IMR-90 (cell line): ENCODE data around the gene MOB2. TPM values are rescaled to one million over a fixed set of nuclear protein-coding genes. Genes with fewer than 3 reads are reported as not detected.

Experiments used
- ATAC-seq: fragments of 200-7000 bp; cut with Tn5 transposase; 2 replicates; pipeline ENCODE4 v1.9.1; 2020; ENCODE audit warnings: low read depth, mild to moderate bottlenecking, moderate library complexity
- BruUV-seq: library from RNA; stranded (reverse); fragments of 400-500 nt; replicated peaks from 2 replicates; lab custom pipeline; 2021; lab: Mats Ljungman, UMichigan
- CTCF ChIA-PET: fragments of 300-600 bp; formaldehyde crosslinking; extraction: SDS; loops from one replicate; lab custom pipeline; 2021; ENCODE audit warnings: antibody characterized with exemption; lab: Yijun Ruan, JAX
- POLR2A ChIA-PET: fragments of 300-600 bp; sonication (Branson Sonifier 250); formaldehyde crosslinking; loops from one replicate; lab custom pipeline; 2022; ENCODE audit warnings: antibody characterized with exemption; ENCODE audit not compliant: unreplicated experiment; lab: Charles Lee
- DNase-seq: peaks from one replicate; pipeline ENCODE4 v3.0.0; 2013
- H2AFZ ChIP-seq: replicated peaks from 2 replicates; pipeline ENCODE3; 2013; ENCODE audit warnings: low read length, mild to moderate bottlenecking; ENCODE audit not compliant: poor library complexity
- H2AK5ac ChIP-seq: 2 replicates; pipeline ENCODE4 v1.6.1; 2013; ENCODE audit warnings: low read depth, low read length, inconsistent platforms
- H2AK9ac ChIP-seq: replicated peaks from 2 replicates; pipeline ENCODE3; 2013; ENCODE audit warnings: mild to moderate bottlenecking, low read depth, low read length, moderate library complexity; ENCODE audit not compliant: poor library complexity
- H2BK120ac ChIP-seq: 2 replicates; pipeline ENCODE4 v1.6.1; 2013; ENCODE audit warnings: low read depth, low read length, inconsistent platforms
- H2BK15ac ChIP-seq: 3 replicates; pipeline ENCODE4 v1.6.1; 2013; ENCODE audit warnings: low read depth, low read length, inconsistent platforms
- H2BK20ac ChIP-seq: 2 replicates; pipeline ENCODE4 v1.6.1; 2013; ENCODE audit warnings: low read depth, mild to moderate bottlenecking, inconsistent platforms, low read length, moderate library complexity
- H2BK5ac ChIP-seq: 2 replicates; pipeline ENCODE4 v1.6.1; 2013; ENCODE audit warnings: mild to moderate bottlenecking, low read depth, low read length, inconsistent platforms; ENCODE audit not compliant: poor library complexity, severe bottlenecking
- H3K14ac ChIP-seq: replicated peaks from 2 replicates; pipeline ENCODE4 v1.6.1; 2013; ENCODE audit warnings: low read depth, low read length, inconsistent platforms
- H3K18ac ChIP-seq: 2 replicates; pipeline ENCODE4 v1.6.1; 2013; ENCODE audit warnings: low read depth, low read length, control low read depth
- H3K23ac ChIP-seq: 2 replicates; pipeline ENCODE4 v1.6.1; 2013; ENCODE audit warnings: low read depth, low read length, inconsistent platforms
- H3K27ac ChIP-seq: 2 replicates; pipeline ENCODE4 v1.5.1; 2013; ENCODE audit warnings: mild to moderate bottlenecking, control low read depth, low read length; ENCODE audit not compliant: insufficient read depth
- H3K27me3 ChIP-seq: 2 replicates; pipeline ENCODE4 v1.6.1; 2013; ENCODE audit warnings: low read length; ENCODE audit not compliant: control insufficient read depth, insufficient read depth
- H3K36me3 ChIP-seq: 2 replicates; pipeline ENCODE4 v1.6.1; 2013; ENCODE audit warnings: low read length, mixed read lengths; ENCODE audit not compliant: control insufficient read depth, insufficient read depth
- H3K4ac ChIP-seq: 2 replicates; pipeline ENCODE4 v1.6.1; 2013; ENCODE audit warnings: low read depth, low read length, inconsistent platforms
- H3K4me1 ChIP-seq: 2 replicates; pipeline ENCODE4 v1.6.1; 2013; ENCODE audit warnings: low read length, mixed read lengths; ENCODE audit not compliant: control insufficient read depth, insufficient read depth
- H3K4me2 ChIP-seq: 2 replicates; pipeline ENCODE4 v1.6.1; 2013; ENCODE audit warnings: low read depth, mild to moderate bottlenecking, control low read depth, low read length, moderate library complexity
- H3K4me3 ChIP-seq: 2 replicates; pipeline ENCODE4 v1.5.1; 2013; ENCODE audit warnings: low read depth, mild to moderate bottlenecking, control low read depth, low read length, moderate library complexity; ENCODE audit not compliant: insufficient read depth
- H3K56ac ChIP-seq: 2 replicates; pipeline ENCODE4 v1.6.1; 2013; ENCODE audit warnings: low read length, inconsistent platforms; ENCODE audit not compliant: insufficient read depth; ENCODE audit errors: extremely low read depth
- H3K79me1 ChIP-seq, 2 experiments: 2 replicates each; pipeline ENCODE4 v1.6.1; 2013; ENCODE audit warnings: low read length in 2 of 2, inconsistent platforms in 1 of 2, low read depth in 1 of 2
- H3K9ac ChIP-seq: 2 replicates; pipeline ENCODE4 v1.6.1; 2013; ENCODE audit warnings: low read depth, low read length, control low read depth
- H3K9me1 ChIP-seq: 2 replicates; pipeline ENCODE4 v1.6.1; 2013; ENCODE audit warnings: low read length, inconsistent platforms; ENCODE audit not compliant: insufficient read depth
- H3K9me3 ChIP-seq: 2 replicates; pipeline ENCODE4 v1.6.1; 2013; ENCODE audit warnings: low read length; ENCODE audit not compliant: control insufficient read depth, insufficient read depth
- H4K20me1 ChIP-seq: 2 replicates; pipeline ENCODE4 v1.6.1; 2013; ENCODE audit warnings: low read length, inconsistent platforms; ENCODE audit not compliant: insufficient read depth
- H4K5ac ChIP-seq: 2 replicates; pipeline ENCODE4 v1.6.1; 2013; ENCODE audit warnings: mild to moderate bottlenecking, low read depth, low read length, control low read depth
- H4K8ac ChIP-seq, 2 experiments: 2 replicates each; pipeline ENCODE4 v1.6.1; 2013; ENCODE audit warnings: low read depth in 2 of 2, low read length in 2 of 2, control low read depth in 1 of 2, inconsistent platforms in 1 of 2
- H4K91ac ChIP-seq: 2 replicates; pipeline ENCODE4 v1.6.1; 2013; ENCODE audit warnings: low read depth, low read length, inconsistent platforms; ENCODE audit not compliant: insufficient read depth
- BHLHE40 ChIP-seq: fragments of 150-350 bp; IDR thresholded peaks from 2 replicates; pipeline ENCODE4 v1.6.1; 2016; ENCODE audit warnings: mild to moderate bottlenecking, low read depth, low read length
- MAFK ChIP-seq: IDR thresholded peaks from 2 replicates; pipeline ENCODE4 v1.6.1; 2012; ENCODE audit warnings: low read depth, low read length, improper control_type of control experiment
- MAZ ChIP-seq: IDR thresholded peaks from 2 replicates; pipeline ENCODE4 v1.6.1; 2012; ENCODE audit warnings: low read depth, mild to moderate bottlenecking, low read length, improper control_type of control experiment, moderate library complexity, borderline replicate concordance
- WGBS, 2 experiments: methylation state at CpG; one replicate each; pipeline versions ENCODE4 v1.1.5 to v1.1.7; 2013; ENCODE audit warnings: missing lambda C conversion rate in 2 of 2; ENCODE audit not compliant: insufficient read length in 1 of 2; ENCODE audit errors: extremely low coverage in 2 of 2; 5-methylcytosine and 5-hydroxymethylcytosine counted together
- dilution Hi-C: fragments of 300-500 bp; cut with HindIII; formaldehyde crosslinking; loops from one replicate; pipeline ENCODE4 v1.14.3; 2018; ENCODE audit warnings: low sequenced_read_pairs; ENCODE audit not compliant: unreplicated experiment
- in situ Hi-C: fragments of 300-500 bp; cut with MboI; formaldehyde crosslinking; loops from 3 replicates; pipeline ENCODE4 v1.14.3; 2019; ENCODE audit warnings: low sequenced_read_pairs, inconsistent platforms, mixed read lengths
- intact Hi-C: fragments of 100-400 bp; cut with micrococcal nuclease; formaldehyde crosslinking; loops from 2 replicates; pipeline ENCODE4 v1.10.0; 2022
- polyA plus RNA-seq, 3 experiments: library from polyadenylated mRNA; depleted of rRNA; stranded (reverse); fragments of >200 nt; gene quantifications; 2 replicates each; pipeline ENCODE4 v1.2.3, GENCODE V29; 2012; ENCODE audit warnings: low replicate concordance in 1 of 3
- total RNA-seq: library from RNA; depleted of rRNA; stranded (reverse); fragments of >200 nt; gene quantifications from 2 replicates; pipeline ENCODE4 v1.2.3, GENCODE V29; 2012
- TF ChIP-seq, protein P1 (sequence below): fragments of 150-350 bp; IDR thresholded peaks from 2 replicates; pipeline ENCODE4 v1.6.1; 2017; ENCODE audit warnings: mild to moderate bottlenecking, antibody characterized with exemption, low read length, low read depth
- TF ChIP-seq, protein P2 (sequence below): conservative IDR thresholded peaks from 2 replicates; pipeline ENCODE4 v1.5.1; 2012; ENCODE audit warnings: mild to moderate bottlenecking, low read depth, low read length, improper control_type of control experiment

Gene MOB2
- total and polyA plus RNA-seq, 2 of the 4 experiments (the other 2 are of a cell fraction), result 23.7 to 36.2 TPM

DNA sequence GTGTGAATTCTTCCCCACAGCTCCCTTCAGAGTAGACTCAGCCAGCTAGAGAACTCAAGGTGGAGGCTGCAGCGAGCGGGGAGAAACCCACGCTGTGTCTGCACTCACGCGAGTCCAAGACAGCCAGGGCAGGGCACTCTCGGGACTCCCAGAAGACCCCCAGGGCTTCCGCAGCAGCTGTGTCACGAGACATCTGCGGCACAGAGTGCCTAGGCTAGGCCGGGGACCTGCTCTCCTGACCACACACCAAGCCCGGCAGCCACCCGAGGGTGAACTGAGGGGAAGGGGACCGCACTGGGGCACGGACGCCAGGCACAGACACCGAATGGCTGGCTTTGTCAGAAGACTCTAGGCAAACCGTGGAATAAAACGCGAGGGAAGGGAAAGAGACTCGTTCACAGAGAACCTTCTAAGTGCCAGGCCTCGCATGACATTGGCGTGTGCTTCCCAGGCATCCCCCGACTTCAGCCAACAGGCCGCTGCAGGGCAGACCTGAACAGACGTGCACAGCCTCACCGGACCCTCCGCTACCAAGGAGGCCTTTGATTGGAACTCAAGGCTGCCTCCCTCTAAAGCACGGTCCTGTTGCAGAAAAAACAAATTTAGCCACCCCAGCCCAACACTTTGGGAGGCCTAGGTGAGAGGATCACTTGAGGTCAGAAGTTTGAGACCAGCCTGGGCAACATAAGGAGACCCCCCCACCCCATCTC lies 18.2 kb upstream of the MOB2 start:
- DNase-seq, result no peak
- no peak for TF ChIP-seq MAZ
- TF ChIP-seq, protein P1, sequence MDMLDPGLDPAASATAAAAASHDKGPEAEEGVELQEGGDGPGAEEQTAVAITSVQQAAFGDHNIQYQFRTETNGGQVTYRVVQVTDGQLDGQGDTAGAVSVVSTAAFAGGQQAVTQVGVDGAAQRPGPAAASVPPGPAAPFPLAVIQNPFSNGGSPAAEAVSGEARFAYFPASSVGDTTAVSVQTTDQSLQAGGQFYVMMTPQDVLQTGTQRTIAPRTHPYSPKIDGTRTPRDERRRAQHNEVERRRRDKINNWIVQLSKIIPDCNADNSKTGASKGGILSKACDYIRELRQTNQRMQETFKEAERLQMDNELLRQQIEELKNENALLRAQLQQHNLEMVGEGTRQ, result no peak
- TF ChIP-seq, protein P2, sequence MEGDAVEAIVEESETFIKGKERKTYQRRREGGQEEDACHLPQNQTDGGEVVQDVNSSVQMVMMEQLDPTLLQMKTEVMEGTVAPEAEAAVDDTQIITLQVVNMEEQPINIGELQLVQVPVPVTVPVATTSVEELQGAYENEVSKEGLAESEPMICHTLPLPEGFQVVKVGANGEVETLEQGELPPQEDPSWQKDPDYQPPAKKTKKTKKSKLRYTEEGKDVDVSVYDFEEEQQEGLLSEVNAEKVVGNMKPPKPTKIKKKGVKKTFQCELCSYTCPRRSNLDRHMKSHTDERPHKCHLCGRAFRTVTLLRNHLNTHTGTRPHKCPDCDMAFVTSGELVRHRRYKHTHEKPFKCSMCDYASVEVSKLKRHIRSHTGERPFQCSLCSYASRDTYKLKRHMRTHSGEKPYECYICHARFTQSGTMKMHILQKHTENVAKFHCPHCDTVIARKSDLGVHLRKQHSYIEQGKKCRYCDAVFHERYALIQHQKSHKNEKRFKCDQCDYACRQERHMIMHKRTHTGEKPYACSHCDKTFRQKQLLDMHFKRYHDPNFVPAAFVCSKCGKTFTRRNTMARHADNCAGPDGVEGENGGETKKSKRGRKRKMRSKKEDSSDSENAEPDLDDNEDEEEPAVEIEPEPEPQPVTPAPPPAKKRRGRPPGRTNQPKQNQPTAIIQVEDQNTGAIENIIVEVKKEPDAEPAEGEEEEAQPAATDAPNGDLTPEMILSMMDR, result no peak
- no peak for TF ChIP-seq MAFK
- TF ChIP-seq BHLHE40, result no peak

More for the DNA sequence above, 18.2 kb upstream of the MOB2 start:
- no peak overlapping the region for H4K5ac ChIP-seq
- H3K79me1 ChIP-seq, result peaks cover 14 to 73% of the 10 kb centered on the region in 2 experiments
- no peaks in the 10 kb centered on the region; the same call in 1 of the 2 replicates for H3K4me1 ChIP-seq
- H3K9me3 ChIP-seq, result no peaks in the 10 kb centered on the region
- 91% methylated on average over 8 of the region's 28 CpGs; no CpG with 5 or more reads in 1 of the 2 experiments for WGBS, 2 experiments
- no peak overlapping the region for H3K23ac ChIP-seq
- H2BK20ac ChIP-seq, result no peak overlapping the region
- no peak overlapping the region for H3K9ac ChIP-seq
- intact Hi-C loops, result no loop called here
- 0 out of 2 replicates have a peak, but pooled peaks cover 2% of the 10 kb centered on the region for H3K9me1 ChIP-seq
- H3K14ac ChIP-seq, result no peak overlapping the region
- H3K4me2 ChIP-seq, result no peak overlapping the region
- no peak overlapping the region for H4K8ac ChIP-seq
- peaks cover 4% of the 10 kb centered on the region; the same call in 1 of the 2 replicates for H3K36me3 ChIP-seq
- H2BK5ac ChIP-seq, result no peak overlapping the region
- H3K56ac ChIP-seq, result no peak overlapping the region
- H4K20me1 ChIP-seq, result peaks cover 88% of the 10 kb centered on the region
- H2AFZ ChIP-seq, result no peak overlapping the region
- POLR2A ChIA-PET, result no interaction called here
- H3K4me3 ChIP-seq, result no peak overlapping the region
- in situ Hi-C loops, result loop anchor here (25.0 kb wide), 1 partner anchor 292 kb away; the partner anchor contains the start of gene MUC5B
- BruUV-seq, result no TSS peak
- ATAC-seq, result no peak
- H3K27me3 ChIP-seq, result no peaks in the 10 kb centered on the region
- H3K4ac ChIP-seq, result no peak overlapping the region
- CTCF ChIA-PET, result no interaction called here
- no peak overlapping the region for H3K27ac ChIP-seq
- H2BK120ac ChIP-seq, result no peak overlapping the region
- no peak overlapping the region for H2BK15ac ChIP-seq
- no peak overlapping the region for H2AK9ac ChIP-seq
- no peak overlapping the region for H3K18ac ChIP-seq
- H2AK5ac ChIP-seq, result no peak overlapping the region
- dilution Hi-C loops, result no loop called here
- H4K91ac ChIP-seq, result no peak overlapping the region
